PC-9 (cell line): ENCODE results near the gene CADM1.

Experiments used
- CTCF ChIP-seq: fragments of 200-600 bp; sonication (generic); conservative IDR thresholded peaks from 2 replicates; pipeline ENCODE4 v1.6.1; 2017; ENCODE audit warnings: mixed run types, antibody characterized with exemption, mild to moderate bottlenecking, moderate library complexity
- EZH2 ChIP-seq: fragments of 200-600 bp; sonication (generic); IDR thresholded peaks from 2 replicates; pipeline ENCODE4 v1.8.0; 2017; ENCODE audit warnings: antibody characterized with exemption, low read depth

- no peak for TF ChIP-seq CTCF
- no peak for TF ChIP-seq EZH2
Observed at GRCh38 chr11:115544422-115544948, 40.3 kb upstream of the CADM1 start.
